ENCODE results near the gene HSD17B2. TPM values are rescaled to one million over a fixed set of nuclear protein-coding genes. Genes with fewer than 3 reads are reported as not detected.

HSD17B2 gene
- total RNA-seq, 4 donors from 2014 or later, result not detected

DNA sequence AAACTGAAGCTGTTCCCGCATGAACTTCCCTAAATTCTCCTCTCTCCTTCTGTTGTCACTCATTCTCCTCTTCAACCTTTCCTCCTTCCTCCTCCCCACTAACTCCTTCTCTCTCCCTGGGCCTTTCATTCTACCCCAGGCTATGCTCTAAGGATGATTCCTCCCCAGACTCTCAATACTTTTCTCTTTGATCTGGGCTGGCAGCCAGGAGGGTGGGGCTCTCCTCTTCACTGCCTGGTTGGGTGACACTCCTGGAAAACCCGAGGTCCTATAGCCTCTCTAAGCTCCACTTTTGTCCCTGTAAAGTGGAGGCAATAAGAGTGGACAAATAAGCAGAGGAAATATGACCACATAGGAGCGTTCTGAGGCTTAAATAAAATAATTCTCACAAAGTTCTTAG lies 46.2 kb downstream of the HSD17B2 start:
- Histone ChIP-seq H3K4me1 (no peaks in the 10 kb centered on the region), H3K9me3 (no peaks in the 10 kb centered on the region), H3K27me3 (no peaks in the 10 kb centered on the region), H3K36me3 (no peaks in the 10 kb centered on the region), H3K27ac (no peak overlapping the region), H3K4me3 (replicated peaks in 1 of 3) (no peak overlapping the region)
- intact Hi-C loops (cut with DNase I), result no loop called here
- DNase-seq, result no peak
- TF ChIP-seq, protein P1, sequence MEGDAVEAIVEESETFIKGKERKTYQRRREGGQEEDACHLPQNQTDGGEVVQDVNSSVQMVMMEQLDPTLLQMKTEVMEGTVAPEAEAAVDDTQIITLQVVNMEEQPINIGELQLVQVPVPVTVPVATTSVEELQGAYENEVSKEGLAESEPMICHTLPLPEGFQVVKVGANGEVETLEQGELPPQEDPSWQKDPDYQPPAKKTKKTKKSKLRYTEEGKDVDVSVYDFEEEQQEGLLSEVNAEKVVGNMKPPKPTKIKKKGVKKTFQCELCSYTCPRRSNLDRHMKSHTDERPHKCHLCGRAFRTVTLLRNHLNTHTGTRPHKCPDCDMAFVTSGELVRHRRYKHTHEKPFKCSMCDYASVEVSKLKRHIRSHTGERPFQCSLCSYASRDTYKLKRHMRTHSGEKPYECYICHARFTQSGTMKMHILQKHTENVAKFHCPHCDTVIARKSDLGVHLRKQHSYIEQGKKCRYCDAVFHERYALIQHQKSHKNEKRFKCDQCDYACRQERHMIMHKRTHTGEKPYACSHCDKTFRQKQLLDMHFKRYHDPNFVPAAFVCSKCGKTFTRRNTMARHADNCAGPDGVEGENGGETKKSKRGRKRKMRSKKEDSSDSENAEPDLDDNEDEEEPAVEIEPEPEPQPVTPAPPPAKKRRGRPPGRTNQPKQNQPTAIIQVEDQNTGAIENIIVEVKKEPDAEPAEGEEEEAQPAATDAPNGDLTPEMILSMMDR (IDR thresholded peaks at IDR 0.05), result no peak
- TF ChIP-seq POLR2A (IDR thresholded peaks at IDR 0.05), result no peak
- WGBS, 2 donors, result 57 to 60% methylated on average over 3 of the region's 3 CpGs

DNA sequence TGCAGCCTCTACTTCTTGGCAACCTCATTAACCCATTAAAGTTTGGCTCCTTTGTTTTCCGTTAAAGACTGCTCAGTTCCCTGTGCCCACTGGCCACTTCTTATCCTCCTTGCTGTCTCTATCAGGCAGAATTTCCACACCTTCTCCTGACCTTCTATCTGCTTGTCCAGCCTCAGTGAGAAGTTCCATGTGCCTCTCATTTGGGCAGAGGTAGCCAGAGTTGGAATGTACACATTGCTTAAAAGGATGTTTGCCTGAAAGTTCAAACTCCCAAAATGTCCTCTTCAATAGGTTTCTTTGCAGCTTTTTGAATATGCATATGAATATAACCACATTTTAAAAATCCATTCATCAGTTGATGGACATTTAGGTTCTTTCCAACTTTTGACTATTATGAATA lies 47.0 kb downstream of the HSD17B2 start:
- no peaks in the 10 kb centered on the region for H3K36me3 ChIP-seq
- H3K27ac ChIP-seq, result no peak overlapping the region
- DNase-seq, result no peak
- WGBS, 2 donors, result 82 to 92% methylated on average over 1 of the region's 1 CpG
- TF ChIP-seq POLR2A (IDR thresholded peaks at IDR 0.05), result no peak
- TF ChIP-seq, protein P1 (IDR thresholded peaks at IDR 0.05), result no peak
- intact Hi-C loops (cut with DNase I), result no loop called here
- H3K27me3 ChIP-seq, result no peaks in the 10 kb centered on the region
- no peaks in the 10 kb centered on the region for H3K4me1 ChIP-seq
- H3K9me3 ChIP-seq, result no peaks in the 10 kb centered on the region
- no peak overlapping the region for H3K4me3 ChIP-seq (replicated peaks in 1 of 3)

DNA sequence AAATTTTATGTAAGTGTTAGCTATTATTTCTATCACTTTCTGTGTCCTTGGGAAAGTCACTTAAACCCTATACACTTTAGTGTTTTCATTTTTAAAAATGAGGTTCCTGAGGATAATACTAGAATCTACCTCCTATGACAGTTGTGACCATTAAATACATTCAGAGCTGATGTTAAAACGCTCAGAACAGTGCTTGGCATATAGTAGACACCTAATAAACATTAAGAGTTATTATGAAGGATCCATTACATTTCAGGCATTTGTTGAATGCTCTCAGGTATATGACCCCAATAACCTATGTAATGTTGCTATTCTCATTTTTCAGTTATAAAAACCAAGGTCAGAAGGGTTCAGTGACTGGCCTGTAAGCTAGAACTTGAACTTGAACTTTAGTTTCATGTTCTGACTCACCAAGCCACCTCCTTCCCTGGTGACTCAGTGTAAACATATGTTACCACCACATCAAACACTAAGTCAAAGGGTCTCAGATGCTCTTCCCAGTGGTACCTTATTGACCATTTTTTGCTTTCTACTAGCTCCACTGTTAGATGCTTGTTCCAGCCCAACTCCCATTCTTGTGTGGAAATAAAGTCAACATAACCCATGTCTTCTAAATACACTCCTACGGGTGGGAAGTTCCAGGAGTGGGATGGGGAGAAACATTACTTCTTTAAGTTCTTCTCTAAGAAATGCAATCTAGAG lies 47.6 kb downstream of the HSD17B2 start:
- WGBS, 2 donors, result 59% methylated on average over 2 of the region's 2 CpGs
- TF ChIP-seq, protein P1 (IDR thresholded peaks at IDR 0.05), result no peak
- no peak for TF ChIP-seq POLR2A (IDR thresholded peaks at IDR 0.05)
- H3K9me3 ChIP-seq, result no peaks in the 10 kb centered on the region
- no peak for DNase-seq
- no peaks in the 10 kb centered on the region for H3K27me3 ChIP-seq
- H3K36me3 ChIP-seq, result no peaks in the 10 kb centered on the region
- no peak overlapping the region for H3K27ac ChIP-seq
- intact Hi-C loops (cut with DNase I), result no loop called here
- no peak overlapping the region for H3K4me3 ChIP-seq (replicated peaks in 1 of 3)
- no peaks in the 10 kb centered on the region for H3K4me1 ChIP-seq

DNA sequence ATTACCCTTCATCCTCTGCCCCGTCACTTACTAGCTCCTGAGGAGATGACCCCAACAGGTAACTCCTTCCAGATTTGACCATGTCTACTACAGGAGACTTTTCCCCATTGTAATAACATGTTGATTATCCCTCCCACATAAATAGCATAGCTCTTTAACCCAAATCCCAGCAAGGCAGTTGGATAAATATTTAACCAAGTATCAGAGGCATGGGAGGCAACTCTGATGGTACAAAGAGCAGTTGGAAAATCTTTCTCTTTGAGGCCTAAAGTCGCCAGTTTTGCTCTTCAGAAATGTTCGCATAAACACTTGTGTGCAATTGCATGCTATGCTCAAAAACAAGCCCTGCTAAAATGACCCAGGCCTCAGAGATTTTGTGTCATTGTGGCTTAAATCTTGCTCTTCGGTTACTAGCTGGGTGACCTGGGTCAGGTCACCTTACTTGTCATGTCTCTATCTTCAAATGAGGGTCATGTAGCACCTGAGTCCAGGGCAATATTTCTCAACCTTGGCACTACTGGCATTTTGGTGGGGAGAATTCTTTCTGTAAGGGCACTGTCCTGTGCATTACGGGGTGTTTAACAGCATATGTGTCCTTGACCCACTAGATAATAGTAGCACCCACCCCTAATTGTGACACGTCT lies 48.8 kb downstream of the HSD17B2 start:
- H3K27ac ChIP-seq, result no peak overlapping the region
- whole genome bisulfite sequencing, 2 donors, result 86 to 95% methylated on average over 6 of the region's 6 CpGs
- H3K9me3 ChIP-seq, result no peaks in the 10 kb centered on the region
- TF ChIP-seq POLR2A (IDR thresholded peaks at IDR 0.05), result no peak
- TF ChIP-seq, protein P1 (IDR thresholded peaks at IDR 0.05), result no peak
- no peaks in the 10 kb centered on the region for H3K36me3 ChIP-seq
- H3K4me1 ChIP-seq, result no peaks in the 10 kb centered on the region
- DNase-seq, result no peak
- no peaks in the 10 kb centered on the region for H3K27me3 ChIP-seq
- intact Hi-C loops (cut with DNase I), result no loop called here
- H3K4me3 ChIP-seq (replicated peaks in 1 of 3), result no peak overlapping the region

DNA sequence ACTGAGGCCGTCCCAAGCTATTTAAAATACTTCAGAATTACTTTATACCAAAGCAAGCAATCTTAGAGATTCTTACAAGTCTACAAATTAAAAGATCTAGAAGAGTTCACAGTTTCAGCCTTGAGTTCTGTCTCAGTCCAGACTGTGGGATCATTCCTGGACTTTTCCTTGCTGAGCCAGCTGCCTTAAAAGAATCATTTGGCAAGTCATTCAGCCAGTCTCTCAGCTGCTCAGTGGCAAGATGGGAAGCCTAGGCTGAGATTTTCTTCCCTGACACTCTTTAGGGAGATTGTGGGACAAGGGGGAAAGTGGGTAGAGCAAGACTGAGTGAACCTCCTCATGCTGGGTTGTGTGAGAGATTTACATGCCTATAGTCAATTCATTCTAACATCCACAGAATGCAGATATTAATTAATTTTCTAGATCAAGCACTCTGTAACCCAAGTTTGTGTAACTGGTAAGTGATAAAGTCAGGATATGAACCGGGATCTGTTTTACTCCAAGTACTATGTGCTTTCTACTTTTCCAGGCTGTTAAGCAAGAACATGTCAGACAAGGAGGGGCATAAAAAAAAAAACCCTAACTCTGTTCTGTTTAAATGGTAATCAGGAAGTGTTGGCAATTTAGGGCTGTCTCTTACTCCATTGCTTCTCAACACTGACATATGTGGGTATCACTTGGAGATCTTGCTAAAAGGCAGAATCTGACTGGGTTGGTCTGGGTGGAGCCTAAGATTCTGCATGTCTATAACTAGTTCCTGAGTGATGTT lies 50.1 kb downstream of the HSD17B2 start:
- Histone ChIP-seq H3K27me3 (no peaks in the 10 kb centered on the region), H3K36me3 (no peaks in the 10 kb centered on the region), H3K4me1 (no peaks in the 10 kb centered on the region), H3K27ac (no peak overlapping the region), H3K4me3 (replicated peaks in 1 of 3) (no peak overlapping the region), H3K9me3 (no peaks in the 10 kb centered on the region)
- no peak for TF ChIP-seq POLR2A (IDR thresholded peaks at IDR 0.05)
- TF ChIP-seq, protein P1 (IDR thresholded peaks at IDR 0.05), result no peak
- no peak for DNase-seq
- intact Hi-C loops (cut with DNase I), result no loop called here
- 55 to 83% methylated on average over 2 of the region's 2 CpGs for WGBS, 2 donors
